ENCODE results near the gene TCF7L1. TPM values are rescaled to one million over a fixed set of nuclear protein-coding genes. Genes with fewer than 3 reads are reported as not detected.
A peak's percentile ranks its signal among the peaks of the same experiment; 100 is the strongest.

Gene TCF7L1
- total RNA-seq, 1 donor from 2014 or later, result 10.3 TPM

GRCh38 chr2:85180322-85181133, 47.3 kb downstream of the TCF7L1 start:
- H3K27ac ChIP-seq, result no peak overlapping the region
- no peak for TF ChIP-seq CTCF (IDR thresholded peaks at IDR 0.05)
- H3K9me3 ChIP-seq, result no peaks in the 10 kb centered on the region
- no peak overlapping the region for H3K4me3 ChIP-seq
- intact Hi-C loops (cut with DNase I), result no loop called here
- DNase-seq (ENCODE audit: low spot score in 2 of 2), result no peak
- no peaks in the 10 kb centered on the region for H3K36me3 ChIP-seq
- H3K4me1 ChIP-seq, result peaks cover 5 to 22% of the 10 kb centered on the region in 2 donors
- no peaks in the 10 kb centered on the region for H3K27me3 ChIP-seq

DNA sequence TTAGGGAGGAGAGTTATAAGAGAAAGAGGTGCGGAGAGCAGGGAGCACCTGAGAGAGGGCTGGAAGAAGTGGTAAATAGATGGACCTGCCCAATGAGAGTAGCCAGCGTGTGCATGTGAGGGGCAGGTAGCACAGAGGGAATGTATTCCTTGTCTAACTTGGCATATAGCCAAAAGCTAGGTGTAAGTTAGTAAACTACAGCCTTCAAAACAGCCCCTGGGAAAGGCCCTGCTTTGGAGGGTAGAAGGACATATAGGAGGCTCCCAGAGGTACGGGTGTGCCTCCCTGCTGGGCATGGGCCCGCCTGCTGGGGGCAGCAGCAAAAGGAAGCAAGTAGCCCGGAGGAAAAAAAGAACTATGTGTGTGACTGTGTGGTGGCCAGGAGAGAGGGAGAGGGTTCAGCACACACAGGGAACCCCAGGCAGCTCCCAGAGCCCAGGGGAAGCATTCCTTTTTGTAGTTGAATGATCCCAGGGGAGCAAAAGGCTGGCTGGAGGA, 48.0 kb downstream of the TCF7L1 start:
- peaks cover 5 to 22% of the 10 kb centered on the region in 2 donors for H3K4me1 ChIP-seq
- intact Hi-C loops (cut with DNase I), result no loop called here

GRCh38 chr2:85181844-85182456, 48.8 kb downstream of the TCF7L1 start:
- H3K27me3 ChIP-seq, result no peaks in the 10 kb centered on the region
- DNase-seq (ENCODE audit: low spot score in 2 of 2), result no peak
- no peak overlapping the region for H3K4me3 ChIP-seq
- H3K36me3 ChIP-seq, result no peaks in the 10 kb centered on the region
- no peak for TF ChIP-seq CTCF (IDR thresholded peaks at IDR 0.05)
- intact Hi-C loops (cut with DNase I), result no loop called here
- no peaks in the 10 kb centered on the region for H3K9me3 ChIP-seq
- H3K27ac ChIP-seq, result no peak overlapping the region
- H3K4me1 ChIP-seq, result peaks cover 5 to 22% of the 10 kb centered on the region in 2 donors

More for the DNA sequence above, 48.0 kb downstream of the TCF7L1 start:
- DNase-seq (ENCODE audit: low spot score in 2 of 2), result no peak
- Histone ChIP-seq H3K27ac (no peak overlapping the region), H3K9me3 (no peaks in the 10 kb centered on the region), H3K4me3 (no peak overlapping the region), H3K27me3 (no peaks in the 10 kb centered on the region), H3K36me3 (no peaks in the 10 kb centered on the region)
- peak in 2 of 3 experiments; percentile 4 to 42 for TF ChIP-seq CTCF (IDR thresholded peaks at IDR 0.05)

DNA sequence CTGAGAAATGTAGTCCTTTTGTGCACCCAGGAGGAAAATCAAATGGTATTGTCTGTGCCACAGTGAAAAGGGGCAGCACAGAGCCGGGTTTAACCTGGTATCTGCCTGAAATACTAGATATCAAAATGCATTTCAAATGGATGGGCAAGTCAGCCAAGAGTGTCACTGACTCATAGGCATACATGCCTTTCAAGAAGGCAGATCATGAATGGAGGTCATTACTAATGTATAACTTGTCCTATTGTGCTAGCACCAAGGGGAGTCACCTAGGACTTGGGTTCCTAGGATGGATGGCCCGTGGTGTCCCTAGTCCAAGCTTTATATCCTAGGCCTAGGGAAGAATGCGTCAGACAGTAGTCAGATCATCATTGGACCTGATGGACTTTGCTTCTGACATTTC, 49.9 kb downstream of the TCF7L1 start:
- Histone ChIP-seq H3K27ac (no peak overlapping the region), H3K4me3 (no peak overlapping the region), H3K27me3 (no peaks in the 10 kb centered on the region), H3K9me3 (no peaks in the 10 kb centered on the region), H3K36me3 (no peaks in the 10 kb centered on the region), H3K4me1 (peaks cover 5 to 22% of the 10 kb centered on the region in 2 donors)
- intact Hi-C loops (cut with DNase I), result no loop called here
- no peak for DNase-seq (ENCODE audit: low spot score in 2 of 2)
- no peak for TF ChIP-seq CTCF (IDR thresholded peaks at IDR 0.05)

GRCh38 chr2:85183479-85183878, 50.3 kb downstream of the TCF7L1 start:
- DNase-seq (ENCODE audit: low spot score in 2 of 2), result no peak
- H3K4me3 ChIP-seq, result no peak overlapping the region
- TF ChIP-seq CTCF (IDR thresholded peaks at IDR 0.05), result no peak

More at GRCh38 chr2:85183479-85183878, 50.3 kb downstream of the TCF7L1 start:
- Histone ChIP-seq H3K27me3 (no peaks in the 10 kb centered on the region), H3K27ac (no peak overlapping the region), H3K9me3 (no peaks in the 10 kb centered on the region), H3K36me3 (no peaks in the 10 kb centered on the region), H3K4me1 (peaks cover 5 to 22% of the 10 kb centered on the region in 2 donors)
- intact Hi-C loops (cut with DNase I), result no loop called here
